ENCODE results near the gene HERC2.

GRCh38 chr15:28114114-28114455, 207.9 kb downstream of the HERC2 start:
- TF ChIP-seq CTCF (IDR thresholded peaks at IDR 0.05) (no peak), EP300 (IDR thresholded peaks at IDR 0.05) (no peak), POLR2A (IDR thresholded peaks at IDR 0.05) (no peak), POLR2AphosphoS5 (IDR thresholded peaks at IDR 0.05) (no peak)

Data from sigmoid colon (tissue), 4 donors.